HepG2 (cell line): ENCODE results near the gene RTP2. TPM values are rescaled to one million over a fixed set of nuclear protein-coding genes. Genes with fewer than 3 reads are reported as not detected.
A peak's percentile ranks its signal among the peaks of the same experiment; 100 is the strongest.

Source experiments
- ARNTL ChIP-seq: sonication (generic); formaldehyde crosslinking; IDR thresholded peaks from 2 replicates; pipeline ENCODE4 v1.4.0; 2020; ENCODE audit warnings: mild to moderate bottlenecking, missing genetic modification reagents
- ATF1 ChIP-seq: IDR thresholded peaks from 2 replicates; pipeline ENCODE4 v1.6.1; 2016; ENCODE audit warnings: mild to moderate bottlenecking, control low read depth
- BCL6 ChIP-seq: IDR thresholded peaks from 2 replicates; pipeline ENCODE4 v1.6.1; 2016; ENCODE audit warnings: missing genetic modification reagents, missing compliant biosample characterization
- BCLAF1 ChIP-seq: fragments of 450-650 bp; IDR thresholded peaks from 2 replicates; pipeline ENCODE4 v1.6.1; 2017; ENCODE audit warnings: mild to moderate bottlenecking
- CBX5 ChIP-seq: sonication (generic); formaldehyde crosslinking; IDR thresholded peaks from 2 replicates; pipeline ENCODE4 v1.4.0; 2020; ENCODE audit warnings: missing genetic modification reagents, borderline replicate concordance
- EEA1 ChIP-seq: sonication (generic); formaldehyde crosslinking; IDR thresholded peaks from 2 replicates; pipeline ENCODE4 v1.5.1; 2020; ENCODE audit warnings: mild to moderate bottlenecking, missing genetic modification reagents, borderline replicate concordance
- GTF3A ChIP-seq: sonication (generic); formaldehyde crosslinking; conservative IDR thresholded peaks from 2 replicates; pipeline ENCODE4 v1.4.0; 2020; ENCODE audit warnings: mild to moderate bottlenecking, missing genetic modification reagents
- MED13 ChIP-seq: sonication (generic); formaldehyde crosslinking; IDR thresholded peaks from 2 replicates; pipeline ENCODE4 v1.5.0; 2020; ENCODE audit warnings: missing genetic modification reagents
- MLLT10 ChIP-seq: sonication (generic); formaldehyde crosslinking; IDR thresholded peaks from 2 replicates; pipeline ENCODE4 v1.4.0; 2020; ENCODE audit warnings: missing genetic modification reagents
- MXI1 ChIP-seq: IDR thresholded peaks from 3 replicates; pipeline ENCODE4 v1.6.1; 2012; ENCODE audit warnings: low read depth, low read length, inconsistent platforms, borderline replicate concordance
- NR1H2 ChIP-seq: sonication (generic); formaldehyde crosslinking; IDR thresholded peaks from 2 replicates; pipeline ENCODE4 v1.8.1; 2022; ENCODE audit warnings: low read depth, missing genetic modification reagents, borderline replicate concordance
- PCBP1 ChIP-seq: fragments of 200-400 bp; formaldehyde crosslinking; IDR thresholded peaks from 2 replicates; pipeline ENCODE4 v1.6.1; 2017; ENCODE audit warnings: mild to moderate bottlenecking, low read depth, low read length, borderline replicate concordance
- POLR2AphosphoS2 ChIP-seq: IDR thresholded peaks from 2 replicates; pipeline ENCODE4 v1.6.1; 2011; ENCODE audit warnings: low read depth, low read length, improper control_type of control experiment
- SIN3B ChIP-seq: fragments of 150-350 bp; IDR thresholded peaks from 2 replicates; pipeline ENCODE4 v1.6.1; 2014; ENCODE audit warnings: low read length
- SMAD9 ChIP-seq: sonication (generic); formaldehyde crosslinking; IDR thresholded peaks from 2 replicates; pipeline ENCODE4 v1.5.1; 2020; ENCODE audit warnings: mild to moderate bottlenecking, missing genetic modification reagents
- SP1 ChIP-seq, 2 experiments: fragments of 450-650 bp in 1 of 2; sonication (generic) in 1 of 2; formaldehyde crosslinking in 1 of 2; IDR thresholded peaks; 2 replicates each; pipeline versions ENCODE4 v1.4.0 to v1.6.1; 2016 to 2020; ENCODE audit warnings: missing genetic modification reagents in 1 of 2
- SRF ChIP-seq: IDR thresholded peaks from 2 replicates; pipeline ENCODE4 v1.6.1; 2011; ENCODE audit warnings: mild to moderate bottlenecking, low read depth, low read length, moderate library complexity
- TFE3 ChIP-seq: IDR thresholded peaks from 2 replicates; pipeline ENCODE4 v1.6.1; 2016
- ZBTB26 ChIP-seq: IDR thresholded peaks from 2 replicates; pipeline ENCODE4 v1.6.1; 2016; ENCODE audit warnings: missing compliant biosample characterization, missing genetic modification reagents, borderline replicate concordance
- ZFYVE20 ChIP-seq: sonication (generic); formaldehyde crosslinking; IDR thresholded peaks from 2 replicates; pipeline ENCODE4 v1.8.0; 2023; ENCODE audit warnings: low read depth, mild to moderate bottlenecking, moderate library complexity, missing genetic modification reagents, borderline replicate concordance
- ZKSCAN1 ChIP-seq: fragments of 150-350 bp; IDR thresholded peaks from 2 replicates; pipeline ENCODE4 v1.6.1; 2014; ENCODE audit warnings: low read length
- ZNF850 ChIP-seq: sonication (generic); formaldehyde crosslinking; conservative IDR thresholded peaks from 2 replicates; pipeline ENCODE4 v1.9.0; 2021; ENCODE audit warnings: mild to moderate bottlenecking, missing genetic modification reagents
- polyA plus RNA-seq, 8 experiments: library from polyadenylated mRNA; depleted of rRNA in 3 of 8; stranded (reverse) in 7 of 8; unstranded in 1 of 8; fragments of >200 nt; fragmentation: Illumina TruSeq in 4 of 8; extraction: Trizol in 4 of 8; gene quantifications; 2 replicates each; pipeline versions ENCODE4 v1.2.1 to v1.2.3, GENCODE V29; 2011 to 2016; ENCODE audit warnings: low read depth in 4 of 8, missing spikeins in 1 of 8, mixed read lengths in 1 of 8; ENCODE audit not compliant: insufficient read depth in 1 of 8
- total RNA-seq, 5 experiments: library from RNA; depleted of rRNA; stranded (reverse); fragments of >200 nt; fragmentation: Illumina TruSeq; extraction: Trizol; gene quantifications; 2 replicates each; pipeline ENCODE4 v1.2.3, GENCODE V29; 2016; ENCODE audit warnings: low read depth in 1 of 5
- TF ChIP-seq, protein P1 (sequence below): sonication (generic); formaldehyde crosslinking; IDR thresholded peaks from 2 replicates; pipeline ENCODE4 v1.5.1; 2020; ENCODE audit warnings: missing genetic modification reagents, mild to moderate bottlenecking, borderline replicate concordance

RTP2 gene
- total and polyA plus RNA-seq, 2 of the 13 experiments (the other 11 are each of a cell fraction or from before 2014, with no cell fraction given) = not detected

DNA sequence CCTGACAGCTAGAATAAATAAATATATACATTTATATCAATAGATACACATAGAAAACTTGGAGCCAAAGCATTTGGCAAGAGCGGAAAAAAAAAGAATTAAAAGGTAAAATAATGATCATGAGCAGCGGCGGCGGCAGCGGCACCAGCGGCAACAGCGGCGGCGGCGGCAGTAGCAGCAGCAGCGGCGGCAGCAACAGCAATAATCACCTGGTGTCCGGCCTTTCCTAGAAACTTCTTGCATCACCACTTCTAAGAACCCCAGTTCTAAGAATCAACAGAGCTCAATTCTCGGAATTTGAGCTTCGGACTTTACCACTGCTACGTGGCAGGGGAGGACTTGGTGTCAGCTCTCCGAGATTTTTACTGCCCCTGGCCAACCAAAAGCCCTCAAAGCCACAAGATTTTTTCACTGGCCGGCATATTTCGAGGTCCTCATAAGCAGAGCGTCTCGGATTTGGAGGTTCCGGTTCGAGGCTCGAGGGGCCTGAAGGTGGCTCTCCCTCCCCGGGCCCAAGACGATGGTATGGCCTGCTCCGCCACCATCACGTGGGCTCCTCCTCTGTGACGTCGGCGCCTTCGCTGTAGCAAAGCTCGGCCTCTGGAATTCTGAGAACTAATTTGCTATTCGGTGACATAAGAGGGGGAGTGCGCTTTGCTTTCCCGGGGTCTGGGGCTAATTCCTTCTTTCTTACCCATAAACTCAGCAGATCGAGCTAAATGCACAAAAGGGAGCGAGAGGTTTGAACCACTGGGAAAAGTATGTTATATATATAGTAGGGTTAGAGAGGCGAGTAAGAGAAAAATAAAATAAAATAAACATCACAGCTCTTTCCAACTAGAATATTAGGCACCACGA, 43.1 kb upstream of the RTP2 start, which contains the start of gene BCL6 (continued):
- no peak for TF ChIP-seq BCLAF1
- TF ChIP-seq ZNF850 (CRISPR knock-in tag) = no peak
- no peak for TF ChIP-seq GTF3A (CRISPR knock-in tag)
- no peak for TF ChIP-seq MLLT10 (CRISPR knock-in tag)
- TF ChIP-seq NR1H2 (CRISPR knock-in tag) = no peak
- TF ChIP-seq CBX5 (CRISPR knock-in tag) = peak; percentile 62; the same call in 1 of the 2 replicates
- TF ChIP-seq ZFYVE20 (CRISPR knock-in tag) = no peak
- TF ChIP-seq SMAD9 (CRISPR knock-in tag) = no peak
- TF ChIP-seq ZBTB26 (CRISPR knock-in tag) = no peak
- TF ChIP-seq MED13 (CRISPR knock-in tag) = peak; percentile 93
- TF ChIP-seq BCL6 (CRISPR knock-in tag) = peak; percentile 99
- peak; percentile 91 for TF ChIP-seq ATF1 (CRISPR knock-in tag)
- no peak for TF ChIP-seq ZKSCAN1
- no peak for TF ChIP-seq SRF
- peak; percentile 84 for TF ChIP-seq ARNTL (CRISPR knock-in tag)
- TF ChIP-seq TFE3 = peak; percentile 88
- TF ChIP-seq POLR2AphosphoS2 = no peak
- TF ChIP-seq, protein P1, sequence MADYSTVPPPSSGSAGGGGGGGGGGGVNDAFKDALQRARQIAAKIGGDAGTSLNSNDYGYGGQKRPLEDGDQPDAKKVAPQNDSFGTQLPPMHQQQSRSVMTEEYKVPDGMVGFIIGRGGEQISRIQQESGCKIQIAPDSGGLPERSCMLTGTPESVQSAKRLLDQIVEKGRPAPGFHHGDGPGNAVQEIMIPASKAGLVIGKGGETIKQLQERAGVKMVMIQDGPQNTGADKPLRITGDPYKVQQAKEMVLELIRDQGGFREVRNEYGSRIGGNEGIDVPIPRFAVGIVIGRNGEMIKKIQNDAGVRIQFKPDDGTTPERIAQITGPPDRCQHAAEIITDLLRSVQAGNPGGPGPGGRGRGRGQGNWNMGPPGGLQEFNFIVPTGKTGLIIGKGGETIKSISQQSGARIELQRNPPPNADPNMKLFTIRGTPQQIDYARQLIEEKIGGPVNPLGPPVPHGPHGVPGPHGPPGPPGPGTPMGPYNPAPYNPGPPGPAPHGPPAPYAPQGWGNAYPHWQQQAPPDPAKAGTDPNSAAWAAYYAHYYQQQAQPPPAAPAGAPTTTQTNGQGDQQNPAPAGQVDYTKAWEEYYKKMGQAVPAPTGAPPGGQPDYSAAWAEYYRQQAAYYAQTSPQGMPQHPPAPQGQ = no peak
- no peak; the same call in 2 of the 3 replicates for TF ChIP-seq MXI1
- TF ChIP-seq SP1 (IDR thresholded peaks at IDR 0.05) = no peak
- no peak for TF ChIP-seq SP1 (CRISPR knock-in tag; IDR thresholded peaks at IDR 0.05)
- TF ChIP-seq SIN3B = no peak; the same call in none of the 2 replicates
- no peak for TF ChIP-seq EEA1 (CRISPR knock-in tag)
- TF ChIP-seq PCBP1 = no peak
